Measurements from ENCODE around the gene PROSER3.

DNA sequence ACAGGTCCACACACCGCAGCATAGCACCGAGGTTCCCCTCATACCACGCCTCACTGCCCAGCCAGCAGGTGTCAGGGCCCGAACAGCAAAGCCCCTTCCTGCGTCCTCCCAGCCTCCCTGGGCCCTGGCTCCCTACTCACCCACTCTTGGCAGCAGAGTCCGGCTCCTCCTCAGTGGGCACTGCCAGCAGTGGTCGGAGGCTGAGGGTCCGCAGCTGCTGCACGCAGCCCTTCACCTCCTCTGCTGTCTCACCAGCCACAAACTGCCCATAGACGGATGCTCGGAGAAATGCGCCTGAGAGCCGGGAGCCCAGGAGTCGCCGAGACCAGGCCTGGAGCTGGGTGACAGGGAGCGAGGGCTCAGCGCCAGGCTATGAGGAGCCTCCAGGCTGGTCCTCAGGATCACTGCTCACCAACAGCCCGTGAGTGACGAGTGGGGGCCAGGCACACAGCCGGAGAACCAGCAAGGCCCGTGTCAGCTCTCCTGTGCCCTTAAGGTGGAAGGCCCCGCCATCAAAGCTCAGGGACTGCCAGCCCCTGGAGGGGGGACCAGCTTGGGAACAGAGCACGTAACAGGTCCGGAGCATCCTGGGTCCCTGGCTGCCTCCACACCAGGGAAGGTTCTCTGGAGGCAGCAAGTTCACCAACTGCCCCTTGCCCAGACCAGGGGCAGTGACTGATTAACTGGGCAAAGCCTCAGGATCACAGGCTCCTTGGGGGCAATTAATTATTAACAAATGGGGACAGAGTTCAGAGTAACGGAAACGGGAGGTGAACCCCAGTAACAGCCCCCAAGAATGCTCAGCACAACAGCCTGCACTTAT, 54.5 kb downstream of the PROSER3 start, which contains the start of gene PRODH2:
- TF ChIP-seq, protein P1, sequence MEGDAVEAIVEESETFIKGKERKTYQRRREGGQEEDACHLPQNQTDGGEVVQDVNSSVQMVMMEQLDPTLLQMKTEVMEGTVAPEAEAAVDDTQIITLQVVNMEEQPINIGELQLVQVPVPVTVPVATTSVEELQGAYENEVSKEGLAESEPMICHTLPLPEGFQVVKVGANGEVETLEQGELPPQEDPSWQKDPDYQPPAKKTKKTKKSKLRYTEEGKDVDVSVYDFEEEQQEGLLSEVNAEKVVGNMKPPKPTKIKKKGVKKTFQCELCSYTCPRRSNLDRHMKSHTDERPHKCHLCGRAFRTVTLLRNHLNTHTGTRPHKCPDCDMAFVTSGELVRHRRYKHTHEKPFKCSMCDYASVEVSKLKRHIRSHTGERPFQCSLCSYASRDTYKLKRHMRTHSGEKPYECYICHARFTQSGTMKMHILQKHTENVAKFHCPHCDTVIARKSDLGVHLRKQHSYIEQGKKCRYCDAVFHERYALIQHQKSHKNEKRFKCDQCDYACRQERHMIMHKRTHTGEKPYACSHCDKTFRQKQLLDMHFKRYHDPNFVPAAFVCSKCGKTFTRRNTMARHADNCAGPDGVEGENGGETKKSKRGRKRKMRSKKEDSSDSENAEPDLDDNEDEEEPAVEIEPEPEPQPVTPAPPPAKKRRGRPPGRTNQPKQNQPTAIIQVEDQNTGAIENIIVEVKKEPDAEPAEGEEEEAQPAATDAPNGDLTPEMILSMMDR (IDR thresholded peaks at IDR 0.05), result no peak
- no peak for TF ChIP-seq POLR2A (IDR thresholded peaks at IDR 0.05)

Data from body of pancreas (tissue), 4 donors.